GM21723 (cell line): ENCODE results near the gene PRTN3.
"Not testable (repeated sequence)": the region's sequence is repeated elsewhere in the genome, so short reads cannot be mapped to it uniquely, and the experiment has no call there.

ENCODE experiments used
- ATAC-seq: cut with Tn5 transposase; IDR thresholded peaks from one replicate; pipeline ENCODE4 v1.9.1; 2021; ENCODE audit warnings: mild to moderate bottlenecking, moderate library complexity; ENCODE audit not compliant: unreplicated experiment

Gene PRTN3

DNA sequence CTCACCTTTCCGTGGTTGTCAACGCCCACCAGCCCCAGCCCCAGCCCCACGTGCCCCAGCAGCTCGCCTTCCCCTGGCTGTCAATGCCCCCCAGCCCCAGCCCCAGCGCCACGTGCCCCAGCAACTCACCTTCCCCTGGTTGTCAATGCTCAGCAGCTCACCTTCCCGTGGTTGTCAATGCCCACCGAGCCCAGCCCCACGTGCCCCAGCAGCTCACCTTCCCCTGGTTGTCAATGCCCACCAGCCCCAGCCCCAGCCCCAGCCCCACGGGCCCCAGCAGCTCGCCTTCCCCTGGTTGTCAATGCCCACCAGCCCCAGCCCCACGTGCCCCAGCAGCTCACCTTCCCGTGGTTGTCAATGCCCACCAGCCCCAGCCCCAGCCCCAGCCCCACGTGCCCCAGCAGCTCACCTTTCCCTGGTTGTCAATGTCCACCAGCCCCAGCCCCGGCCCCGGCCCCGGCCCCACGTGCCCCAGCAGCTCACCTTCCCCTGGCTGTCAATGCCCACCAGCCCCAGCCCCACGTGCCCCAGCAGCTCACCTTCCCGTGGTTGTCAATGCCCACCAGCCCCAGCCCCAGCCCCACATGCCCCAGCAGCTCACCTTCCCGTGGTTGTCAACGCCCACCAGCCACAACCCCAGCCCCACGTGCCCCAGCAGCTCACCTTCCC lies 37.3 kb downstream of the PRTN3 start:
- not testable (repeated sequence) for ATAC-seq

GRCh38 chr19:878751-879561 lies 38.2 kb downstream of the PRTN3 start:
- ATAC-seq: not testable (repeated sequence)

DNA sequence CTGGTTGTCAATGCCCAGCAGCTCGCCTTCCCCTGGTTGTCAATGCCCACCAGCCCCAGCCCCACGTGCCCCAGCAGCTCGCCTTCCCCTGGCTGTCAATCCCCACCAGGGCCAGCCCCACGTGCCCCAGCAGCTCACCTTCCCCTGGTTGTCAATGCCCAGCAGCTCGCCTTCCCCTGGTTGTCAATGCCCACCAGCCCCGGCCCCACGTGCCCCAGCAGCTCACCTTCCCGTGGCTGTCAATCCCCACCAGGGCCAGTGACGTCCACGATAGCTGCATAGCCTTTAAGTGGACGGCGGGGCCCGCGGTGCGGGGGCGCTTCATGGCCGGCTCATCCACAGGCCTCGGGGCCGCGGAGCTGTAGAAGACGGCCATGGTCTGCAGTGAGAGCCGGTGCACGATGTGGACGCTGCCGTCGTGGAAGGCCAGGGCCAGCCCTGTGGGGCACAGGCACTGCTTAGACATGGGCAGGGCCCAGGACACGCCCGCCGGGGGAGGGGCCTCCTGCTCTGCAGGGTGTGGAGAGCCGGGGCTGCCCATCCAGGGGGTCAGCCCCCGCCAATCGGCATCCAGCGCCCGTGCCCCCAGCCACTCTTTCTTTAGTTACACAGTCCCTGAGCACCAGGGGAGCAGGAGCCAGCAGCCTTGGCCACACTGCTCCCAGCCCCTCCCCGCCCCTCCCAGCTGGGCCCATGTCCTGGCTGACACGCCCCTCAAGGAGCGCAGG lies 39.1 kb downstream of the PRTN3 start:
- ATAC-seq: no peak

GRCh38 chr19:881385-882071 lies 40.7 kb downstream of the PRTN3 start:
- ATAC-seq: no peak

- no peak for ATAC-seq
These were observed 42.2 kb downstream of the PRTN3 start for GRCh38 chr19:882871-883497.

DNA sequence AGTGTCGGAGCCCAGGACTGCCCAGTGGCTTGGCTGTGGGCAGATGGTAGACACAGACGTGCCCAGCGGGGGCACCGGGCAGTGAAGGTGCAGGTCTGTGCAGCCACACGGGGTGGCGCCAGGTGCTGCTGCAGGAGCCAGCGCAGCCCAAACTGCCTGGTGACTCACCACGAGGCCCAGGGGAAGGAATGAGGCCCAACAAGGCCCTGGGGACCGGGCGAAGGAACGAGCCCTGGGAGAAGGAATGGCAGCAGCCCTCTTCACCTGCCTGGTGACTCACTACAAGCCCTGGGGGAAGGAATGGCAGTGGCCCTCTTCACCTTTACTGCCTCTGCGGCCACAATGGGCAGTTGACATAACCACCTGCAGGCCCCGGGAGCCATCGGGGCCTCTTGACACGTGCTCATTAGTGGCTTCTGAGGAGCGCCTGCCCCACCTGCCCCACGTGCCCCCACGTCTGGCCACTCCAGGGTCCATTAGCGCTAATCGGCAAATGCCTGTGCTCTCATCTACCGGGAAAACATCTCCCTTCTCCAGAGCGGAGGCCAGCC lies 42.9 kb downstream of the PRTN3 start:
- ATAC-seq: no peak

- ATAC-seq: no peak
These were observed 43.8 kb downstream of the PRTN3 start for GRCh38 chr19:884420-885211.

DNA sequence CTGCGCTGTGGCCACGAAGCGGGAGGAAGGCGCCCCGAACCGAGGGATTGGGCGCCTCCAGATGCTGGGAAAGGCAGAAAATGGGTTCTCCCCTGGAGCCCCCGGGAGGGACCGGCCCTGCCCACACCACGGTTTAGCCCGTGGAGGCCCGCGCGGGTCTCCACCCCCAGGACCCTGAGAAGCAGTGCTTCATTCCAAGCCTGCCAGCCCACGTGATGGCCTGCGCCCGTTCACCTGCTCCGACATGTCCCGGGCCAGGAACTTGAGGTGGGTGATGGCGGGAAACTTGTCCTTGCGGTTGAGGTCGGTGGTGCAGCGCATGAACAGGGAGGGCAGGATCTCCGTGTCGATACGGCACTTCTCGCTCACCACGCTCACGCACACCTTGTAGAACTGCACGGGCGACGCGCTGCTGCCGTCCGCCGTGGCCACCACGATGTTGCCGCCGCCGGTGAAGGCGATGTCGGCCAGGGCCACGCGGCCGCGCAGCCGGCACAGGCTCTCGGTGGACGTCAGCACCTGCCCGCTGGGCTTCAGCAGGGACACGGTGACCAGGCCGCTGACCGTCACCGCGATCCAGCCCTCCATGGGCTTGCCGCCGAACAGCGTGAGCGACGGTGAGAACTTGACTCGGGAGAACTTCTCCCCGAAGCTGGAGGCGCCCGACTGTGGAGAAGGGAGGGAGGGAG lies 44.9 kb downstream of the PRTN3 start:
- ATAC-seq: no peak

DNA sequence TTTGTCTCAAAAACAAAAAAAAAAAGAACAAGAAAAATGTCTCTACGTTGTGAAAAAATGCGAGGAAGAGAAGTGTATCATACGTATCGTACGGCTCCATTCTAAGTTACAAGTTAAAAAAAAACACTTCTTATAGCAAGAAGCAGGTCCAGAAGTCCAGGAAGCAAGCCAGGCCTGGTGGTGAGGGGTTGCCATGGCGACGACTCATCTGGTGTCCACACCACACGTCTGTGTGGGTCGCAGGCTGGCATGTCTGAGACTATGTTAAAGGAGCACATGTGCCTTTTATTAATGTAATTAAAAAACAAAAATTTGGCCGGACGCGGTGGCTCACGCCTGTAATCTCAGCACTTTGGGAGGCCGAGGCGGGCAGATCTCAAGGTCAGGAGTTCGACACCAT lies 46.3 kb downstream of the PRTN3 start:
- no peak for ATAC-seq

- ATAC-seq: no peak
These were observed 46.8 kb downstream of the PRTN3 start for GRCh38 chr19:887599-887998.

DNA sequence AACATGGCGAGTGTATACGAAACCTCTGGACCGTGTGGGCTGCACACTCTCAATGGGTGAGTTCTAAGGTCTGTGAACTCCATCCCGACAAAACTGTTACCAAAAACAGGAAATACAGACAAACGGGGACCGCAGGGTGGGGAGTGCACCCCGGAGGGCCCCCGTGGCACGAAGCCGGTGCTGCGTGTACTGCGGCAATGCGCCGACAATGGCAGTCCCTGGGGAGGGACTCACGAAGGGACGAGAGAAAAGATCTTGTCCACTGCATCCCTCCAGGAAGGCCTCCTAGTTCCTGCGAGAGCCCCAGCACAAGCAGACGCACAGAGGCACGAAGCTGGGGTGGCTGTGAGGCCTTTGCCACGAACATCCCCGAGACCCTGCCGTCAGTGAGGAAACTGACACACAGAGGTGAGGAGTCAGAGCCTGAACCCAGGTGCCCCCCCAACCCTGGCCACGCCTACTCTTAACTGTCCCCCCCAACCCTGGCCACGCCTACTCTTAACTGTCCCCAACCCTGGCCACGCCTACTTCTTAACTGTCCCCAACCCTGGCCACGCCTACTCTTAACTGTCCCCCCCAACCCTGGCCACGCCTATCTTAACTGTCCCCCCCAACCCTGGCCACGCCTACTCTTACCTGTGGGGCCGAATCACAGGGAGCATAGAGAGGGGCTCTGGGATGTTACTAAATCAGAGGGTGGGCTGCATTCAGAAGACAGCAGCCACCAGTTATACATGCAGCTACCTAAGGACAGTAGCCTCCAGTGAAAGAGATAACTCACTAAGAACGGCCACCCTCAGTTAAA lies 48.0 kb downstream of the PRTN3 start:
- ATAC-seq: no peak

GRCh38 chr19:889662-890295 lies 49.0 kb downstream of the PRTN3 start:
- no peak for ATAC-seq

GRCh38 chr19:890831-891230 lies 50.0 kb downstream of the PRTN3 start:
- ATAC-seq: no peak

DNA sequence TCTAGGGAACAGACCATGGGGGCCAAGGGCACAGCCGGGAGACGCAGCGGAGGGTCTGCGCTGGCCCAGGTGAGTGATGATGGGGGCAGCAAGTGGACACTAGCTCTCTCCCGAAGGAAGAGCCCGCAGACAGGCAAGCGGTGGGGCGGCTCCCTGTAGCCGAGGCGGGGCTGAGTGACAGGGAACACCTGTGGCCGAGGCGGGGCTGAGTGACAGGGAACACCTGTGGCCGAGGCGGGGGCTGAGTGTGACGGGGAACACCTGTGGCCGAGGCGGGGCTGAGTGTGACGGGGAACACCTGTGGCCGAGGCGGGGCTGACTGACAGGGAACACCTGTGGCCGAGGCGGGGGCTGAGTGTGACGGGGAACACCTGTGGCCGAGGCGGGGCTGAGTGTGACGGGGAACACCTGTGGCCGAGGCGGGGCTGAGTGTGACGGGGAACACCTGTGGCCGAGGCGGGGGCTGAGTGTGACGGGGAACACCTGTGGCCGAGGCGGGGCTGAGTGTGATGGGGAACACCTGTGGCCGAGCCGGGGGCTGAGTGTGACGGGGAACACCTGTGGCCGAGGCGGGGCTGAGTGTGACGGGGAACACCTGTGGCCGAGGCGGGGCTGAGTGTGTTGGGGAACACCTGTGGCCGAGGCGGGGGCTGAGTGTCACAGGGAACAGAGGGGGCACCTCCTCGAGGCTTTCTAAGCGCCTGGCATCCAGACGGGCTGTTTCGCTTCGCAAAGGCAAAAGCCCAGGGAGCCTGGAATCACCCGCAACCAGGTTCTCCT lies 50.8 kb downstream of the PRTN3 start:
- ATAC-seq: not testable (repeated sequence)

GRCh38 chr19:892243-892893 lies 51.6 kb downstream of the PRTN3 start:
- no peak for ATAC-seq

- ATAC-seq: peak; percentile 81
These were observed 52.3 kb downstream of the PRTN3 start, which contains the start of the genes MED16 and RNU6-9 for GRCh38 chr19:892894-893689. TSS of gene MED16 (minus strand) at chr19:893187. CDS start at chr19:891131, 2,056 bp downstream. TSS of gene RNU6-9 (plus strand) at chr19:893484.
